CD4-positive, alpha-beta T cell treated with Interleukin-10 for 1 hour (primary cell): Measurements from ENCODE around the gene ADAMTS19.

Source experiments
- DNase-seq: peaks from one replicate; pipeline ENCODE4 v3.0.0-alpha.2; 2020

Gene ADAMTS19

DNA sequence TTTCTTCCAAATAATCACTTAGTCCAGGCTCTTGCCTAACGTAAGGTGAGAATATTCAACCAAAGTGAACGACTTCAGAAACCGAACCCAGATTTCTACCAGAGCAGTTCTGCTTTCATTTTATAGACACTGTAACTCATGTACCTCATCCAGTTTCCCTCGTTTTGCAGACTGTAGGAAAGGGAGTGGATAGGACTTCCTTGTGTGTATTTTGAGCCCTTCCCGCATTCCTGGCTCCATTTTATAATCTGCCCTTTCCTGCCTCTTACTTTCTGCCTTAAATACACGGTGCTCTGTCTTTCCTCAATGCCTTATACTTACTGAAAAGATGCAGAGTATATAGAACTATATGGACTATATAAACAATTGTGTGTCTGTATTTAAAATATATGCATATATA is 308.6 kb downstream of the ADAMTS19 start:
- no peak for DNase-seq

DNA sequence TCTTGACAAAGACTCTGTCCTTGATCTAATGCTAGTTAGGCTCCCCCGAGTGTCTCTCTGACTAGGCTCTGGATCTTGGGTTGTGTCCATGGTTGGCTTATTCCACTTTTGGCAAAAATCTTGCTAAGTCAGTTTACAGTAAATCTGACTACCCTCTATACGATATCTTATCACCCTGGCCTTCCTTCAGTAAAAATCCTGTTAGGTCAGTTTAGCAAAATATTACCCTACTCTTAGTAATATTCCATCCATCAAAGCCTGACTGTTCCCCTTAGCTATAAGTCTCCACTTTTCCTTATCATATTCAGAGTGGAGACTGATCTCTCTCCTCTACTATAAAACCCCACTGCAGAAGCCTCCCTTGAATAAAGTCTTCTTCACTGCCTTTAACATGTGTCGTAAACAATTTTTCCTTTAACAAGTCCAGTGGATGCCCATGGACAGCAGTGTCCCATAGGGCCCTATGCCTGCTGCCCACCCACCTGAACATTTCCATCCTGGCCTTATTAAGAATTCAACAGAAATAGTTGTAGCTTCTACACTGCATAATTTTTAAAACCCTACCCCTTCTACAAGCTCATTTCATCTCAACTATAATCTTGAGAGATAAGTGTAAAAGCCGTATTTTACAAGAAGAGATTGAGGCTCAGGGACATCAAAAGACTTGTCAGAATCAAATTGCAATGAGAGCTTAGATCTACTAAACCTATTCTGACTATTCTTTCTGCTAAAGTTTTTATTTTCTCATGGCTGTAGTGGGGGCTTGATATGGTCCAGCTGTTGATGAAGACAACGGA is 310.1 kb downstream of the ADAMTS19 start:
- DNase-seq: no peak

- peak; percentile 53 for DNase-seq
Measured at GRCh38 chr5:129771058-129771838, 311.1 kb downstream of the ADAMTS19 start.

- DNase-seq: no peak
Measured at GRCh38 chr5:129773376-129773775, 313.3 kb downstream of the ADAMTS19 start.

DNA sequence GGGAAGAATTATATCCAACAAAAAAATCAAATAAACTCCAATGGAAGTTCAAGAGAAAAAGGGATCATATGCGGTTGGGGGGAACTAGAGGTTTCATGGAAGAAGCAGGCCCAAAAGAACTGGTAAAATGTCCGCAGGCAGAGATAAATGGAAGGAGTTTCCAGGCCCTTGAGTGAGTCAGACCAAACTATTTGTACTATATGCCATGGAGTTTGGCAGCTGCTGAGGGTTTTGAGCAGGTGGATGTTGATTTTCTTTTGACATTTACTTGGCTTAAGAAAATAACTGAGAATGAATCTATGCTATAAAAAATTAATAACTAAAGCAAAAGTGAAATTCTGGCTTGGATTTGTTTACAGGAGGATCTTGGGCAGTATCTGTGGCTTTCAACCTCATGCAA is 321.5 kb downstream of the ADAMTS19 start:
- DNase-seq: no peak
